BLaER1 treated with 17β-estradiol and CSF1 and Interleukin-3, amounts not matched to agents 10 nM and 100 nM (cell line): Measurements from ENCODE around the gene FNDC8.
A peak's percentile ranks its signal among the peaks of the same experiment; 100 is the strongest.

Source experiments
- H3K27ac ChIP-seq, 11 experiments: shearing (Covaris generic); formaldehyde crosslinking; 2 replicates each; pipeline ENCODE4 v1.8.1; 2022
- H3K27me3 ChIP-seq, 11 experiments: shearing (Covaris generic); formaldehyde crosslinking; 2 replicates each; pipeline ENCODE4 v1.8.1; 2022
- H3K36me3 ChIP-seq, 11 experiments: shearing (Covaris generic); formaldehyde crosslinking; 2 replicates each; pipeline ENCODE4 v1.8.1; 2022
- H3K4me1 ChIP-seq, 10 experiments: shearing (Covaris generic); formaldehyde crosslinking; 2 replicates each; pipeline ENCODE4 v1.8.1; 2022
- H3K4me2 ChIP-seq, 11 experiments: shearing (Covaris generic); formaldehyde crosslinking; 2 replicates each; pipeline ENCODE4 v1.8.1; 2022
- H3K4me3 ChIP-seq, 10 experiments: shearing (Covaris generic); formaldehyde crosslinking; 2 replicates each; pipeline ENCODE4 v1.8.1; 2022
- H3K9ac ChIP-seq, 11 experiments: shearing (Covaris generic); formaldehyde crosslinking; 2 replicates each; pipeline ENCODE4 v1.8.1; 2022
- H3K9me3 ChIP-seq, 11 experiments: shearing (Covaris generic); formaldehyde crosslinking; replicated peaks in 1 of 11; 2 replicates each; pipeline ENCODE4 v1.8.1; 2022
- H4K20me1 ChIP-seq, 11 experiments: shearing (Covaris generic); formaldehyde crosslinking; 2 replicates each; pipeline ENCODE4 v1.8.1; 2022
- Cebpa-rat ChIP-seq, 11 experiments: shearing (Covaris generic); IDR thresholded peaks; 2 replicates each; pipeline ENCODE4 v1.8.1; 2022

Gene FNDC8

DNA sequence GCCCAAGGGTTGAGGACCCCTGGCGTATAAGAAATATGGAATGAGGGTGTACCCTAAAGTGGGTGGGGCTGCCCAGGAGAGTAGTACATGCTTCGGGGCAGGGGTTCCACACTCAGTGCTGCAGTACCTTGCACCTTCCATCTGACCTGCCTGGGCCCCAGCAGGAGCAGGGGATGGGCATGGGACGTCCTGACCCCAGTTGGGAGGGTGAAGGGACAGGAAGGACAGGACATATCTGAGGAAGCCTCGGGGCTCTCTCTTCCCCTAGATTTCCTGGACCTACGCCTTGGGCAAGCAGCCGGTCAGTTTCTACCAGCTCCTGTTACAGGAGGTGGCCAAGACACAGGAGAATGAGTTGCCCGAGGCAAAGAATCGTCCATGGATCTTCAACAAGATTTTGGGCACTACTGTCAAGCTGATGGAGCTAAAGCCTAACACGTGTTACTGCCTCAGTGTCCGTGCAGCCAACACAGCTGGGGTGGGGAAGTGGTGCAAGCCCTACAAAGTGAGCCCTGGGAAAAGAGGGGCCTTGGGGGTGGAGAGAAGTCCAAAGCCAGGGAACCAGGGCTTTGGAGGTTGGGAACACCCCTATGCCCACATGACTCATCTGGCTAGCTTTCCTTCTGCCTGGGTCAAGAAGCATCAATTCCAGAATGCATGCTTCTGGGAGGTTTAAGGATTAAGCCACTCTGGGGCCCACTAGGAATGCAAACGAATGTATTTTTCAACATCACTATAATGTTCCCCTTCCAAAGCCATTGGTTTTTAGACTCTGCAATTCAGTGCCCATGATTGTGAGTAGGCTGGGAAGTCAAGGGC is 7.9 kb downstream of the FNDC8 start:
- Histone ChIP-seq H4K20me1 (peaks cover 0 to 49% (median 37%) of the 10 kb centered on the region in 11 experiments; a peak in 15 of 22 replicates), H3K4me3 (no peak overlapping the region), H3K4me1 (no peaks in the 10 kb centered on the region), H3K9ac (no peak overlapping the region), H3K36me3 (peaks cover 35 to 64% (median 54%) of the 10 kb centered on the region in 11 experiments), H3K27ac (no peak overlapping the region), H3K9me3 (no peaks in the 10 kb centered on the region), H3K27me3 (no peaks in the 10 kb centered on the region), H3K4me2 (no peak overlapping the region)
- TF ChIP-seq Cebpa-rat (IDR thresholded peaks at IDR 0.05): no peak

DNA sequence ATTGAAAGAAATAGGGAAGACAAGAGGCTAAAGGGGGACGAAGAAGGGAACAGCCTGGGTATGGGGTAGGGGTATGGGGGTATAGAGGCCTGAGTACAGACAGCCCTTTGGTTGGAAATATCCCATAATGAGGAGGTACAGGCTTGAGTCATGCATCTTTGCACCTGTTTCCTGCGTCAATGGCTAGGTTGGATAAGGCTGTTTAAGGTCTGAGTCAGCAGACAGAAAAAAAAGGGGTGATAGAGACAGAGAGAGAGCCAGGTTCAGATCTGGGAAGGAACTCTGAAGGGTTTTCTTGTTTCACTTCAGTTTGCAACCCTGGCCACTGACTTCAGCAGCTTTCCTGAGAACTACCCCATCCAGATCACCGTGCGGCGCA is 8.5 kb downstream of the FNDC8 start:
- Histone ChIP-seq H3K27me3 (no peaks in the 10 kb centered on the region), H3K9me3 (no peaks in the 10 kb centered on the region), H3K4me2 (no peak overlapping the region), H3K27ac (no peak overlapping the region), H3K9ac (no peak overlapping the region), H3K4me3 (no peak overlapping the region), H4K20me1 (peaks cover 0 to 55% (median 39%) of the 10 kb centered on the region in 11 experiments; a peak in 15 of 22 replicates), H3K4me1 (no peaks in the 10 kb centered on the region), H3K36me3 (peaks cover 41 to 70% (median 60%) of the 10 kb centered on the region in 11 experiments)
- TF ChIP-seq Cebpa-rat (IDR thresholded peaks at IDR 0.05): no peak

DNA sequence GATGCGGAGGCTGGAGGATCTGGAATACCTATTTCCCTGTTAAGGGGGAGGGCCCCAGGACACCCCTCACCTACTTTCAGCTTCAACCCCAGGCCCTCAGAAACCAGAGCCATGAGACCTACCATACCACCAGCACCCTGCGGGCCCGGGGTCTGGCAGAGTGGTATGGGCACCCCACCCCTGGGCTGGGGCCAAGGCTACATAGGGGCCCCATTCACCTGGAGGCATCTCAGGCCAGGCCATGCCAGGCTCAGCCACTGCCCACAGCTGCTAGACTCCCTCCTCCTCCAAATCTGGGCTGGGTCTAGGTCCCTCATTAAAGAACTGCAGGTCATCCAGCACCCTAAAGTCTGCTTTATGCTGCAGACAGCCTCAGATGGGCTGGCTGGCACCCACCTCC is 9.0 kb downstream of the FNDC8 start:
- Histone ChIP-seq H3K9me3 (no peaks in the 10 kb centered on the region), H3K4me1 (no peaks in the 10 kb centered on the region), H3K4me3 (no peak overlapping the region), H3K9ac (no peak overlapping the region), H4K20me1 (peaks cover 0 to 59% (median 44%) of the 10 kb centered on the region in 11 experiments; a peak in 15 of 22 replicates), H3K27ac (no peak overlapping the region), H3K4me2 (no peak overlapping the region), H3K27me3 (no peaks in the 10 kb centered on the region), H3K36me3 (peaks cover 45 to 74% (median 64%) of the 10 kb centered on the region in 11 experiments)
- TF ChIP-seq Cebpa-rat (IDR thresholded peaks at IDR 0.05): no peak

DNA sequence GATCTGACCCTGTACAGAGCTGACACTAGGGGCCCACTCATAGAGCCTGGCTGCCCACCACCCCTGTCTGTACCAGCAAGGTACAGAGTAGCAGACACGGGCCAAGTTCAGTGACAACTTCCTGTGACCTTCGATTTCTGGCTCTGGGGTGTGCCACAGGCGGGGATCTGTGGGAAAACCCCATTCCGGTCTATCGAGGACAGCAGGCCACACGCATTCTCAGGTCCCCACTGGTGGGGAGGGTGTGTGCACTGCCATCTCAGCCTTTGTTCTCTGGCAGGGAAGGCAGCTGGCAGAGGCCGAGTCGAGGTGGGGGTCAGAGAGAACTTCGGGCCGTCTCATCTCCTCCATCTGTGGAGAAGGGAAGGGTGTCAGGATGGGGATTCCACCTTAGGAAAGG is 10.7 kb downstream of the FNDC8 start:
- Histone ChIP-seq H3K4me3 (no peak overlapping the region), H3K36me3 (peaks cover 62 to 91% (median 81%) of the 10 kb centered on the region in 11 experiments), H3K27ac (no peak overlapping the region), H3K9ac (no peak overlapping the region), H3K27me3 (no peaks in the 10 kb centered on the region), H3K9me3 (no peaks in the 10 kb centered on the region), H4K20me1 (peaks cover 0 to 73% (median 54%) of the 10 kb centered on the region in 11 experiments; a peak in 15 of 22 replicates), H3K4me1 (no peaks in the 10 kb centered on the region), H3K4me2 (no peak overlapping the region)
- no peak for TF ChIP-seq Cebpa-rat (IDR thresholded peaks at IDR 0.05)

DNA sequence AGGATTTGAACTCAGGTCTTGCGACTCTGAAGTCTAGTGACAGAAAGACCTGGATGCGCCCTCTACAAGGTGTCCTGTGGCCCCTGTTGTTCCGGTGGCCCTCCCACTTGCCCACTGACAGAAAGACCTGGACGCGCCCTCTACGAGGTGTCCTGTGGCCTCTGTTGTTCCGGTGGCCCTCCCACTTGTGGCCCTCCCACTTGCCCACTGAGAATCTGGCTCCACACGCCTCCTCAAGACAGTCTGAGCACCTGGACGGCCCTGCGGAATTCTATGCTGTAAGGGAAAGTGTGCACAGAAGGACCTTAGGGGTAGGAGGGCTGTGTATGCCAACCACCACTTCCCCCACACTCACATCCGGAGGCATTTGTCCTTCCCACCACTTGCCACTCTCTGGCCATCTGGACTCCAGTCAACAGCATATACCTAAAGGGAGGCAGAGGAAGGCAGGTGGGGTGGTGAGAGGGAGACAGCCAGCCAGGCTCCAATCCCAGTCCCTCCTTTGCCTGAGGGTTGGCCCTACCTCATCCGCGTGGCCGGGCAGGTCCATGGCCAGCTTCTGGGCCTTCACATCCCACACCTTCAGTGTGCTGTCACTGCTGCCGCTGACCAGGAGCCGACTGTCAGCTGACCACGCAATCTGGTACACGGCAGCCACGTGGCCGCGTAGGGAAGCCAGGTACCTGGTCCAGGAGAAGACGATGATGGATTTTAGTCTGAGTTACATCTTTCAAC is 11.6 kb downstream of the FNDC8 start:
- H3K4me2 ChIP-seq: no peak overlapping the region
- peaks cover 0 to 80% (median 57%) of the 10 kb centered on the region in 11 experiments; a peak in 16 of 22 replicates for H4K20me1 ChIP-seq
- no peaks in the 10 kb centered on the region for H3K27me3 ChIP-seq
- H3K4me1 ChIP-seq: no peaks in the 10 kb centered on the region
- no peak for TF ChIP-seq Cebpa-rat (IDR thresholded peaks at IDR 0.05)
- no peak overlapping the region for H3K4me3 ChIP-seq
- peaks cover 70 to 98% (median 90%) of the 10 kb centered on the region in 11 experiments for H3K36me3 ChIP-seq
- no peaks in the 10 kb centered on the region for H3K9me3 ChIP-seq
- H3K9ac ChIP-seq: no peak overlapping the region
- no peak overlapping the region for H3K27ac ChIP-seq

DNA sequence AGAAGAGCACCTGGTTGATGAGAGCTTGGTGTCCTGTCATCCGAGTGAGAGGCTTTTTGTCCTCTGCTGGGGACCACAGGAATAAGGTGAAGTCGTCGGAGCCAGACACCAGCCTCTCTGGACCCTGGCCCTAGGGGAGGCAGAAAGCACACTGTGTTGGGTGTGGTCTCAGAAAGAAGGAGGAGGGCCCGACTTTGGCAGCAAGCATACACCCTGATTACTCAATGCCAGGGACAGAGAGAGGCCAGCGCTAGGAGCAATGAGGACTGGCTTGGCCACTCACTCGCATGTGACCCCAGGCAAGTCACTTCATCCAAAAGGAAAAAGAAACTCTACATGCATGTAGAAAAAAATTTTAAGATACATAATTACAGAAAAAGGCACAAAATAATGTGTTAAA is 13.9 kb downstream of the FNDC8 start:
- H3K36me3 ChIP-seq: peaks cover 84 to 100% (median 100%) of the 10 kb centered on the region in 11 experiments
- no peak overlapping the region for H3K4me2 ChIP-seq

DNA sequence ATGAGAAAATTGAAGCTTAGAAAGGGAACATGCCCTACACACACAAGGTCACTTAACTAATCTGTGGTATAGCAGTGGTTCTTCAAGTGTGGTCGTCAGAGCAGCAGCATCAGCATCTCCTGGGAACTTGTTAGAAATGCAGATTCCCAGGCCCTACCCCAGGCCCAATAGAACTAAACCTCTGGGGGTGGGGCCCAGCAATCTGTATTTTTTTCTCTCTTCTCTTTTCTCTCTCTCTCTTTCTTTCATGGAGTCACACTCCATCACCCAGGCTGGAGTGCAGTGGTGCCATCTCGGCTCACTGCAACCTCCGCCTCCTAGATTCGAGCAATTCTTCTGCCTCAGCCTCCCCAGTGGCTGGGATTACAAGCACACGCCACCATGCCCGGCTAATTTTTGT is 16.8 kb downstream of the FNDC8 start:
- TF ChIP-seq Cebpa-rat (IDR thresholded peaks at IDR 0.05): no peak
- Histone ChIP-seq H3K4me3 (no peak overlapping the region), H3K9me3 (no peaks in the 10 kb centered on the region), H3K27me3 (no peaks in the 10 kb centered on the region), H3K36me3 (peaks cover 61 to 78% (median 72%) of the 10 kb centered on the region in 11 experiments), H3K9ac (no peak overlapping the region), H4K20me1 (peaks cover 0 to 77% (median 54%) of the 10 kb centered on the region in 11 experiments; a peak in 18 of 22 replicates), H3K4me2 (no peak overlapping the region), H3K27ac (no peak overlapping the region), H3K4me1 (peaks cover 12 to 21% (median 17%) of the 10 kb centered on the region in 10 experiments)

More for the DNA sequence above, 13.9 kb downstream of the FNDC8 start:
- H3K4me1 ChIP-seq: peaks cover 0 to 9% (median 7%) of the 10 kb centered on the region in 10 experiments; a peak in 16 of 20 replicates
- no peak for TF ChIP-seq Cebpa-rat (IDR thresholded peaks at IDR 0.05)
- H3K4me3 ChIP-seq: no peak overlapping the region
- H4K20me1 ChIP-seq: peaks cover 0 to 96% (median 77%) of the 10 kb centered on the region in 11 experiments; a peak in 18 of 22 replicates
- H3K27ac ChIP-seq: no peak overlapping the region
- no peaks in the 10 kb centered on the region for H3K9me3 ChIP-seq
- no peaks in the 10 kb centered on the region for H3K27me3 ChIP-seq
- H3K9ac ChIP-seq: no peak overlapping the region

DNA sequence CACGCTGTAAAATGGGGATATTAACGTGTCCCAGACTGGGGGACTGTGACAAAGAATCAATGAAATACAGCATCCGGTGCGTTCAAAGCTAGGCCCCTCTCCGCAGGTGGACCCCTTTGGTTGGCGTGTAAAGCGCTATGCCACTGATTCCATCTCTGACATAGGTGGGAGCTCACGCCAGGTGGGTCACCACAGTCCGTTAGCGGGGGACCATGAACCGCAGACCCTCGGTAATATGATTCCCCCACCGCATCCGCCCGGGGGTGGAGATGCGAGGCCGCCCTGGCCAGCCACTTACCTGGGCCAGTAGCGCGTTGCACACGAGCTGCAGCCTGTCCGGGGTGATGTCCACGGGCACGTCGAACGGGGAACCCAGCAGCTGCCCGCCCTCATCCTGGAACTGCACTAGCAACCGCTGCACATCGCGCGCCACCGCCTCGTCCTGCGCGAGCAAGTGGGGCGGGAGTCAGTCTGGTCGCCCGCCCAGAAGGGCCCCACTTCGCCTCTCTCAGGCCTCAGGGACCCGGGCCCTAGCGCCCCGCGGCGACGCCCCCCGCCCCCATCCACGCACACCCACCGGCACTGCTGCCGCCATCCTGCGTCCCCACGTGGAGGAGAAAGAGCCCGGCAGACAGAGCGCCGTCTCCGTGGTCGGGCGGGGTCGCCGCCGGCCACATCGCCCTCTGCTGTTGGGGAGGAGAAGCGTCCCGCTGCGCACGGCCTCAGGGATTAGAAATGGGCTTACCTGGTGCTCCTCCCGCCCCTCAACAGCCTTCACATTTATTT is 20.5 kb downstream of the FNDC8 start, which contains the start of gene NLE1:
NLE1 (minus strand) TSS at position 623 of the 786 bp plus-strand sequence; CDS start at position 595, 28 bp downstream.
- peak within 1 kb of the TSS in 10 of 11 experiments; percentile 50 to 96 (median 86); a peak in 20 of 22 replicates for H3K27ac ChIP-seq
- H3K4me3 ChIP-seq: peak within 1 kb of the TSS; percentile 79 to 99 (median 94)
- H3K36me3 ChIP-seq: peaks cover 24 to 42% (median 35%) of the 10 kb centered on the region in 11 experiments
- H4K20me1 ChIP-seq: peaks cover 0 to 43% (median 30%) of the 10 kb centered on the region in 11 experiments; a peak in 17 of 22 replicates
- H3K4me2 ChIP-seq: peak within 1 kb of the TSS; percentile 79 to 97 (median 90)
- peaks cover 12 to 21% (median 17%) of the 10 kb centered on the region in 10 experiments for H3K4me1 ChIP-seq
- TF ChIP-seq Cebpa-rat (IDR thresholded peaks at IDR 0.05): no peak
- H3K9ac ChIP-seq: peak within 1 kb of the TSS; percentile 69 to 98 (median 88)
- H3K9me3 ChIP-seq: no peaks in the 10 kb centered on the region
- H3K27me3 ChIP-seq: no peaks in the 10 kb centered on the region
